UCSD-AML1 (cell line): Measurements from ENCODE around the gene STYXL2.

Experiments
- DNase-seq: peaks from one replicate; lab custom pipeline; 2025; ENCODE audit not compliant: unreplicated experiment; lab: John Stamatoyannopoulos, UW

Gene STYXL2

DNA sequence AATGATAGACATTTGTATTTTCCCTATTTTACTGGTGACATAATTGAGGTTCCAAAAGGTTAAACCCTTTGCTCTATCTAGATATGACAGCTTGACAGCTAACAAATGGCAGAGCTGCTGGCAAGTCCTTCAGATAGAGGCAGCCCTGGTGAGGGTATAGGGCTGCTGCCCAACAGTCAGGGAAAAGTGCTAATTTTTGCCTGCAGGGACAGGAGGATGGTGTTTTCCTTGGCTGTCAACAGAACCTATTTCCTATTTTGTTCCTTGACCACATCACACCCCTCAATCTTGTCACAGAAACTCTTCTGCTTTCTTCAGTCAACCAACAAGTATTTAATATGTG is 16.0 kb upstream of the STYXL2 start:
- no peak for DNase-seq

DNA sequence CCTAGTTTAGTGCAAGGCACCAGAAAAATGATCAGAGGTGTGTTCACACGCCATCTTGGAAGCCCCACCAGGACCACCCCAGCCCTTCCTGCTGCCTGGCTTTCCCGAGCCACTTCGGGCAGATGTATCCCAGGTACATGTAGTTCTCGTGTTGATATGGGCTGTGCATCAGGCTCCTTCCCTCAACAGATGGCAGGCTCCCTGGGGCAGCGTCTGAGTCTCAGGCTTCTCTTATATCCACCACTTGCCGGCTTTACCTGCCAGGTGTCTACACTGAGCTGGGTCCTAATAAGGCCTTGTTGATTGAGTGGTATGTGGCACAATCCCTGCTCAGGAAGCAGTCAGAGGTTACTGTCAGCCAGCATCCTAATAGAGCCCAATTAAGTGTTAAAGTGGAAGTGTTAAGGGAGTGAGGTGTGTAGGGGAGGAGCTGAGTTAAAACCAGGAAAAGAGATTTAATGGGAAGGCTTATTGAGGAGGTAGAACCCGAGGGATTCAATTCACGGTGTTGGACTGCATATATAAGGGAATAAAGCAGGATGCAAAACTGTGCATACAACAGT is 12.2 kb upstream of the STYXL2 start:
- no peak for DNase-seq

DNA sequence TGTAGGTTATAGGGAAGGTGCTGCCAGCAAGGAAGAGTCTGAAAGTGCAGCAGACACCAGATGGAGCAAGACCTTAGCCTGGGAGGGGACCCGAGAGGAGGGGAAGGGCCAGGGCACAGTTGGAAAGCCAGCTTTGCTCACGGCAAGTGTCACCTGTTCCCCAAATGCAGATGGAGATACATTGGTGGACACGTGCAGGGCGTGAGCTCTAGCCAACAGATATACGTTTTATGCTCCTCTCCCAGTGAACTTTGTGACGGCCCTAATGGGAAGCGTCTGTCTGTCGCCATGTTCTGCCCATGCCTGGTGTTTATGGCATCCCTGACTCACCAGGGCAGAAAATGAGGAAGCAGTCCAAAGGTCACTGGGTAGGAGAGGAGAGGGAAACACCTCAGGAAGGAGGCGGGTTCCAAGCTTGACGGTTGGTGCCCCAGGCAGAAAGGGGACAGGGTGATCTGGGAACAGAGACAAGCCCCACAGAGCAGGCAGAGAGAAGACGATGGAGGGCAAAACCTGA is 11.3 kb upstream of the STYXL2 start:
- peak; percentile 44 for DNase-seq

DNA sequence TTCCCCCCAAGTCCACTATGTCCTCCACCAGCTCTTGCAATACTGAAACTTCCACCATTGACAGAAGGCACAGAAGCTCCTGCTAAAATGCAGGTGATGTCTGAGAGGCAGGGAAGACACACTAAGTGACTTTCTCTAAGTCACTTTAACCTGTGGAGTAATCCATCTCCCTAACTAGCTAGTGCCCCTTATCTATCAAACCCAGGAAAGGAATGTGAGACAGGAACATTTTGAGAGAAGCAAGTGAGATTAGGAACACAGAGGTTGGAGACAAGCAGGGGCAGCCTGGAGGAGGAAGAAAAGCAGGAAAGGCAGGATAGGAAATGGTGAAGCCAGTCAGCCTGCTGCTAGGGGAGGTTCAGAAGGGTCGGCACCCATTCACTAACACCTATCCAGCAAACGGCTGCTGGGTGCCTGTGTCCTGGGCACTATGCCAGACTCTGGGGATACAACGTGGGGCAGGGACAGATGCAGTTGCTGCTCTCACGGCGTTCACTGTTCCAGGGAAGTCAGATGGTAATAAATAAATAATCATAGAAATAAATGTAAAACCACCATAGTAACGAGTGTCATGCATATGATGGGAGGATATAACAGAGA is 10.7 kb upstream of the STYXL2 start:
- no peak for DNase-seq

DNA sequence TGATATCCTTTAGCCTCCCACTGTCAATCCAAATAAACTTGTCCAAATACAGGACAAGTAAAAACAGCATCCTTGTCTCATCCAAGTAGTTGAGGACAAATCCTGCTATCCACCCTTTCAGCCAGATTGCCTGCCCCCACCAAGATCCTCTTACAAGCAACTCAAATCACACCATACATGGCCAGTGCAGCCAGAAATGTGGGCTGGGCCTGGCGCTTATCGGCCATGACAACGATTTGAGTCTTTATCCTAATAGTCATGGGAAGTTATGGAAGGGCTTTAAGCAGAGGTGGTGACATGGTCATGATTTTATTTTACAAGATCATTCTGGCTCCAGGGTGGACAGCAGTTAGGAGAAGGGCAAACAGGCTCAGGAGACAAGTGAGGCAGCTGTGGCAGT is 10.0 kb upstream of the STYXL2 start:
- DNase-seq: no peak

DNA sequence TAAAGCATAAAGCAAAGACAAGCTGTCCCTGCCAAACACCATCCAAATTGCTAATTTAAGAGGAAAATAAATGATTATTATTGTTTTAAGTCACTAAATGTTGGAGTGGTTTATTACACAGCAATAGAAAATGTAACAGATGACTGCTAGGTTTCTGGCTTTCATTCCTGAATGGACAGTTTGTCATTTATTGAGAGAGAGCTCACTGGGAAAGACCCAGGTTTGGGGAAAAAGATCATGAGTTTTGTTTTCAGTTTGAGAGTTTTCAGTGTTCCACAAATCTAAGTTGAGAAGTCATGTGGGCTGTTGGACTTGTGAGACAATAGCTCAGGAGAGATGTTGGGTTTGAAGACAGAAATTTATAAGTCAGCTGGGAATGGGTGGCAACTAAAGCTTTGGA is 9.1 kb upstream of the STYXL2 start:
- DNase-seq: no peak

DNA sequence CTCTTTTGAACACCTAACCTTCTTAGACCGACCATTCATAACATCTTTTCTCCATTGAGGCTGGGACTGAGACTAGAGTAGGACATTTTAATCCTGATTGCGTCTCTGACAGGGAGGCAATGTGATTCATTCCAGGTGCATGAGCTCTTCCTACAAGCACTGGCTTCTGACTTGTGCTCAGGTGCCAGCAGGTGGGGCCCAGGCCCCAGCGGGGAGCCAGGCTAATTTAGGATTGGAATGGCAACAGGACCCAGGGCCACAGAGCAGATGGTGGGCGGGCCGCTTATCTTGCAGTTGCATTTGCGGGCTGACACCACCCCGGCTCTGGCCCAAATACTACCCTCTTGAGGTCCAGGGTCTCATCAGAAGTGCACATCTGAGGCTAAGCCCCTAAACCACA is 7.8 kb upstream of the STYXL2 start:
- no peak for DNase-seq

DNA sequence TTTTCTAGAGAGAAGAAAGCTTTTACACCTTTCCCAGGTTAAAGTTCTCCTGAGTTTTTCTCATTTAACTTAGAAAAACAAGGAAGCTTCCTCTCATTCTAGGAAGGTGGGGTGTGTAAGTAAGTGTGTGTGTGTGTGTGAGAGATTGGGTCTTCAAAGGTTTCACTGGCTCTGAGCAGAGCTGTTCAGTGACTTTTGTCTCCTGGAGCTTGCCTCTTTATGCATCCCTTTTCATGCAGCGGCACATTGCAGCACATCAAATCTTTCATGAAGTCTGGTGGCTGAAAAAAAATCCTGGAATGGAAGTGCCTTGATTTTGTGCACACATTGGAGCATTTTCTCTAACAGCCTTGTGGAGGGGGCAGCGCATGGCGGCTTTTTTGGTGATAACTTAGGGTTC is 7.1 kb upstream of the STYXL2 start:
- DNase-seq: no peak

DNA sequence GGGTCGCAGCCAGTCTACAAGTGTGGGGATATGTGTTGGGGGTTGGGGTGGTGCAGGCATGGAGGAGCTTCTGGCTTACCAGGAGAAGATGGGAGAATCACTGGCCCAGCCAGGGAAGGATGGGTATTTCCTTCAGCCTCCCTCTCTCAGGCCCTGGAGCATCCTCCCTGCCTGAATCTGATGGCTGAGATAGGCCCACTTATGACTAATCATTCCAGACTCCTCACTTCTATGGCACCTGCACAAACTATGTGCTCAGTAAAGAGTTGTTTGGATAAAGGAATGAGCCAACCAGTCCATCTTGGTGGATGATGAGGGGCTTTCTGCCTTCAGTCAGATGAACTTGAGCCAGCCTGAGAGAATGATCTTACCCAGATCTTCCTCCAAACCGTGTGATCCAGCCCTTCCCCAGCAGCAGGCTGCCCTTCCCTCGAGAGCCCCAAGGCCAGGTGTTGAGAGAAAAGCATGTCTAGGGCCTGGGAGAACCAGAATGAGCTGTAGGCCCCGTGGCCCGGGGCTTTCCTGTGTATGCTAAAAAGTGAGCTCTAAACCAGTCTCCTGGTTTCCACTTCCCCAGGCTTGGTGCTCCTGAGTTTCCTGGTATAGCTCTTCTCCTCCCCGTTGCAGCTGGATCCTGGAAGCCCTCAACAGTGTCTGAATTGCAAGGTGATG is 5.0 kb upstream of the STYXL2 start:
- DNase-seq: no peak

DNA sequence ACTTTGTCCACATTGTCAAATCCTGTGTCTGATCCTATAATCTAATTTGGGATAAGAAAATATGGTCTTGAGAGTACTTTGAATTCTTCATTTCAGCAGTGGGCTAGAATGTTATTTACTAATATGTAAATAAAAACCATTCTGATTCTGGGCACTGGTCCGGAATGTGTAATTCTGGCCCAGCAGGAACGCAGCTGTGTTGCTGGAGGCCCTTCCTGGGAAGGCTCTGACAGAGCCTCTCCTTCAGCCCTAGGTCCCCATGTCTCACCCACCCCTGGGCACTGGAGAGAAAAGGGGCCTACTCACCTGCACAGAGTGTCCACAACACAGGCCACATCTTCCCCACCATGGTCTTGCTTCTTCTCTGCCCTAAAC is 3.9 kb upstream of the STYXL2 start:
- no peak for DNase-seq

DNA sequence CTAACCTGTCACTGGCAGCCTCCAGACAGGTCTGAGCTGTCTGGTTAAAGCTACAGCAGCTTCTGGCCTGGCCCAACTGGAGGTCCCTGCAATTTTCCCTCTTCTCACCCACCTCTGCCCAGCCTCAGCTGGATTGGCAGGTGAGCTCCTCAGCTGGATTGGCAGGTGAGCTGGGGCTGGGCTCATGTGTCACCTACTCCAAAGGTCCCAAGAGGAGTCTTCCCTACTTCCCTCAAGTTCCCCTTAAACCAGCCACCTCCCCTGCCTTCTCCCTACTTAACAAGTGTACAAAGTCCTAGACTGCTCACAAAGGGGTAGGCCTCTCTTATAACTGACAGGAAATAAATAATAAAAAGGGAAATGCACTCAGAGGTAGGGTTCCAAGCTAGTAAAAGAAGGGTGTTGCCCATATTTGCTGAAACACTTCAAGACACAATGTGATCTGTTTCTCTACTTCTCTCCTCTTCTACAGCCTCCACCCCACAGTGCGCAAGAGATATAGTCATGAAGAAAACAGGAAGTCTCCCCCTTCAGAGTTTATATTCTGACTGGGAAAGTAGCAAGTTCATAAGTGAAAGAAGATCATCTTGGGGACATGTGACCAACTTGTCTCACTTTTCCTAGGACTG is 3.4 kb upstream of the STYXL2 start, which contains the start of gene GPA33:
Gene GPA33, minus strand, starts transcription at position 64 of the 629 bp plus-strand sequence. CDS start 90 bp downstream, outside the sequence.
- DNase-seq: peak; percentile 24

DNA sequence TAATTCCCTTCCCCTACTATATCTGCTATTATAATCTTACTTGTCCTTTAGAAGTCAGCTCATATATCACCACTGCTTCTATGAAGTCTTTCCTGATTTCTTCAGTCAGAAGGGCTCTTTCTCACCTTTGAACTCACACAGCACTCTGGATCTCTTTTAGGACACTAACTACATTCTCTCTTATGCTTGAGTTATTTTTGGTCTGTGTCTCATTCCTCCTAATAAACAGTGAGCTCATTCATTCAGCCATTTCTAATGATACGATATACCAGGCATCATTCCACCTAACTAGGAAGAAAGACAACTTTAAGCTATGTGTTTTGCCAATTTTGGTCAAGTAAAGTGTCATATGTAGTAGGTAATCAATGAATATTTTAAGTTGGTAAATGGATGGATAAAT is 1.2 kb upstream of the STYXL2 start:
- no peak for DNase-seq

DNA sequence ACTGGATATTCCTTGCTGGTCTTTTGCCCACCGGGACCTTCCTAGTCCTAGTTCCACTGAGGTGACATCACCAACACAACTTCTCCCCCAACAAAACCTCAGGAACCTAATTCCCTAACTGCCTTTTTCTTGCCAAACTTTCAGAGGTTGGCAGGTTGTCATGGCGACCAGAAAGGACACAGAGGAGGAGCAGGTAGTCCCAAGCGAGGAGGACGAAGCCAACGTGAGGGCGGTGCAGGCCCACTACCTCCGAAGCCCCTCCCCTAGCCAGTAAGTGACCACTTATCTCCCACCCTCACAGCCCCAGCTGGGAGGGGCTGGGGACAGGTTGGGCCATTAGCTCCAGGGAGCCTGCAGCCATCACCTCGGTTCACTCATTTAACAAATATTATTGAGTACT is 815 bp downstream of the STYXL2 start:
- no peak for DNase-seq

DNA sequence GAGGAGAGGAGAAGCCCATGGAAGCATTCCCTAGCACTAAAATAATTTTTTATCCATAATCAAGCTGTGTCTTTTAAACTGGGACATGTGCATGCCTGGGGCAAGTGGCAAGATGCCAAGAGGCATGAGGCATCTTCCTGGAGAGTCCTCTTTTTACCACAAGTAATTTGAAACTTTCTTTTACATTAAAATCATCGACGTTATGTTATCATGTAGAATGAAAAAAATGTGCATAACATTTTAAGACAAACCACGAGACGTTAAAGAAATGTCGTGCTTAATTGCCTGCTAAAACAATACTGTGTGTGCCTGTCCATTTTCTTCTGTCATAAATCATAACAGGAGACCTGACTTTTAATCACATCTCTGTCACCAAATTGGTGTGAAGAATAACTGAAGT is 1.5 kb downstream of the STYXL2 start:
- no peak for DNase-seq

DNA sequence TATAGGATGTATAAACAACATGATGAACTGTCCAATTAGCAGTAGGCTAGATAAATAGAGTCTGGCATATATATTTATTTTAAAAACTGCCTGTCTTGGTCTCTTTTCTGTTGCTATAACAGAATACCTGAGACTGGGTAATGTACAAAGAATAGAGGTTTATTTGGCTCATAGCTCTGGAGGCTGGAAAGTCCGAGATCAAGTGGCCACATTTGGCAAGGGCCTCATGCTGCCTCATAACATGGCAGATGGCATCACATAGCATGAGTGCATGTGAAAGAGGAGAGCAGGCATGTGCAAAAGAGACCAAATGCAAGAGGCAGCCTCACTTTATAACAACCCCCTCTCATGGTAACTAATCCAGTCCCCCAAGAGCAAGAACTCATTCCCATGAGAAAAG is 6.0 kb downstream of the STYXL2 start:
- no peak for DNase-seq

DNA sequence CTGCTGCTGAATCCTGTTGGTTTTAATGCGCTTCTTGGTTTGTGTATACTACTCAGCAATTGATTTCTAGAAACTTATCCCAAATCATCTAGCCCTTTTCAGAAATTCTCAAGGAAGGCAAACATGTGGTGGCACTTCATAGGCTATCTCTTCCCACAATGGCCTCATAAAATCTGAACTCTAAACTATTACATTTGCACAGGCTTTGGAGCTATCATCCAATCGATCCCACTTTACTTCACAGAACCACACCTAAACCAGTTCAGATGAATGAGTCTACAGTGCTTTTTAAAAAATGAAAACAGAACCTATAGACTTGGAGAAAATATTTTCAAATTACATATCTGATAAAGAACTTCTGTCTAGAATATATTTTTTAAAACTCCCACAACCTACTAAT is 6.9 kb downstream of the STYXL2 start:
- no peak for DNase-seq

DNA sequence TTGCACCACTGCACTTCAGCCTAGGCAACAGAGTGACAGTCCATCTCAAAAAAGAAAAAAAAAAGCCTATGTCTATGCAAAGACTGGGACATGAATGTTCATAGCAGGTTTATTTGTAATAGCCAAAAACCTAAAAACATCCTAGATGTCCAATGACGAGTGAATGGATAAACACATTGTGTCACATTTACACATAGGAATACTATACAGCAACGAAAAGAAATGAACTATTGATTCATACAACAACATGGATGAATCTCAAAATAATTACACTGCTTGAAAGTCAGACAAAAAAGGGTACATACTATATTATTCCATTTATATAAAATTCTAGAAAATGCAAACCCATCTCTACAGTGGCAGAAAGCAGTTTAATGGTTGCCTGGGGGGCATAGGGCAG is 7.9 kb downstream of the STYXL2 start:
- DNase-seq: no peak

DNA sequence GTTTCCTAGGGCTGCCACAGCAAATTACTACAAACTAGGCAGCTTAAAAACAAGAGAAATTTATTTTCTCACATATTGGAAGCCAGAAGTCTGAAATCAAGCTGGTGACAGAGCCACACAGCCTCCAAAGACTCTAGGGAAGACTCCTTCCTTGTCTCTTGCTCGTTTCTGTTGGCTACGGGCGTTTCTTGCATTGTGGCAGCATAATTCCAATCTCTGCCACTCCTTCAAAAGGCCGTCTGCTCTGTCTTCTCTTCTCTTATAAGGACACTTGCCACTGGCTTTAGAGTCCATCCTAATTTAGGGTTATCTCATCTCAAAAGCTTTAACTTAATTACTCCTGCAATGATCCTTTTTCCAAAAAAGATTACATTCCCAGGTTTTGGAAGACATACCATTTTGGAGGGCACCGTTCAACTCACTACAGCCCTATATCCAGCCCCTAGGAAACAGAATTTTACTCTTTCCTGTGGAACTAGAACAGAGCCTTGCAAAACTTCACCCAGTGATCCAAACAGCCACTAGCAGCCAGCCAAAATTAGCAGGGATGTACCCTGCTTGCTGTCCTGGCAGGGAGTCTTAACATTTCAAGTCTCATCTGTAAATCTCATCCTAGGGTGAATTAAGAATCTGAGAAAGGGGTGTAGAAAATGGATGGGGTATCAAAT is 9.2 kb downstream of the STYXL2 start:
- no peak for DNase-seq

DNA sequence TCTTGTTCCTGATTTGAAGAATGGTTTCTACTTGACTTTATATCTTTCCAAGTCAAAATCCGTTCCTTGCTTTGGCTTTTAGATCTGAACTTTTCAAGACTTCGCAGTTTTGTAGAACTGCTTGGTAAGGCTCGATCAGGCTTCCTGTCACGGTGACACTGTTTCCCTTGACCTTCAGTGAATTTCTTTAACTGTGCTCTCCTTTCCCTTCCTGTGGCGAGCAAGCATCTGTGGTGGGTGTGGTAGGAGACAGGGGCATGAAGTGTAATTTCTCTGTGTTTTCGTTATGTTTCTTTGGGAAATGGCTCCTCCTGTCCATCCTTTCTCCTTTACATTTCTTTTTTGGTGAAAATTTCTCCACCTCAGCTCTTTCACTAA is 10.4 kb downstream of the STYXL2 start:
- DNase-seq: peak; percentile 23

DNA sequence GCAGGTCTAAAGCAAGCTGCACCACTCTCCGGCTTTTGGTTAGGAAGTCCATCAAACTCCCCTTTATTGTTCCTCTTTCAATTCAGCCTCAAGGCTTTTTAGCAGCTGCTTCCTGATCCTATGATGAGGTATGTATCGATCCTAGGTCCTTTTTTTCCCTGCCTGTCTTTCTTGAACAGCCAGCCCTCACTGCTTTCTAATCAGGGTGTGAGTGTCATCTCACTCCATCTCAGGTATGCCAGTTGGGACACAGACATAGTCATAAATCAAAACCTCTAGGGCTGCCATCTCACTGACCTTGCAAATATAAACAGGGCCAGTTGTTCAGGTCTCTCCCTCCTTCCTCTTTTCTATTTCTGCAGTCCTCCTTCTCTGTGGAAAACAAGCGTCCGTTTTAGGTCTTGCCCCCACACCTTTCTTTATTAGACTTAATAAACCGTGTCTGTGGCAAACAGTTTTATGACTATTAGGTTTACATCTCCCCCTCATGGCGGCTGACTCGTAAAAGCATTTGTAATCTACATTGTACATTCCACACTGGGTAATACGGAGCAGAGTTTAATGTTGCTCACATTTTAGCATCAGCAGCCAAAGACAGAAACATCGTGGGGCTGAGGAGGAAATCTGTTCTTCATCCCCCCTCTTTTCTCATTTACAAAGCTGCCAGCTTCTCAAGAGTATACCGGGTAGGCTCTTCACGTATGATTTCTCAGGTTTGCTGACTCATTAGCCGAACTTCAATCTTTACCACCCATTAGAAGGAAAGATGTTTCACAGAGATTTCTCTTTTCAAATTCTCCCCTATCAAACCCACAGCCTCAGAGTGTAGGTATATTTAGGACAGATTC is 11.6 kb downstream of the STYXL2 start:
- peak; percentile 22 for DNase-seq

DNA sequence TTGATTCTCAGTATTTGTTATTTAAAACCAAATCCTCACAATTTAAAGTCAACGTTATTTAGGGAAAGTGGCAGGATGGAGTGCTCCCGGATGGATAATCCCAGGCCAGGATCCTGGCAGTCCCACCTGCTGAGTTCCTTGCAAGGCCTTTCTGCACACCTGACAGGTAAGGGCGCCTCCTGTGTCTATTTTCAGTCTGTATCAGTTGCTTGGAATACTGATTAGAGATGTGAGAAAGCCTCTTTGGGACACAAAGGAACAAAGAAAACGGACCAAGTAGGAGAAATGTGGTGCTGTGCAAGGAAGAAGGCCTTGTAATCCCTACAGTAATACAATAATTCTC is 12.2 kb downstream of the STYXL2 start:
- no peak for DNase-seq
